Mononuclear cell (primary cell): Measurements from ENCODE around the gene WDR1. TPM values are rescaled to one million over a fixed set of nuclear protein-coding genes. Genes with fewer than 3 reads are reported as not detected.

Experiments used
- H3K27me3 ChIP-seq: 2 replicates; pipeline ENCODE4 v1.6.0; 2011; ENCODE audit warnings: low read length, control low read depth; ENCODE audit not compliant: insufficient read depth
- H3K4me1 ChIP-seq: 2 replicates; pipeline ENCODE4 v1.5.1; 2011; ENCODE audit warnings: mild to moderate bottlenecking, low read length, control low read depth; ENCODE audit not compliant: insufficient read depth
- H3K4me3 ChIP-seq: 2 replicates; pipeline ENCODE4 v1.5.1; 2011; ENCODE audit warnings: mild to moderate bottlenecking, low read length, moderate library complexity
- H3K9me3 ChIP-seq: 2 replicates; pipeline ENCODE4 v1.5.1; 2011; ENCODE audit warnings: low read depth, mild to moderate bottlenecking, control low read depth, low read length
- total RNA-seq: library from RNA; depleted of rRNA; stranded (reverse); fragments of >200 nt; gene quantifications from one replicate; pipeline ENCODE4 v1.2.3, GENCODE V29; 2012

Gene WDR1, protein sequence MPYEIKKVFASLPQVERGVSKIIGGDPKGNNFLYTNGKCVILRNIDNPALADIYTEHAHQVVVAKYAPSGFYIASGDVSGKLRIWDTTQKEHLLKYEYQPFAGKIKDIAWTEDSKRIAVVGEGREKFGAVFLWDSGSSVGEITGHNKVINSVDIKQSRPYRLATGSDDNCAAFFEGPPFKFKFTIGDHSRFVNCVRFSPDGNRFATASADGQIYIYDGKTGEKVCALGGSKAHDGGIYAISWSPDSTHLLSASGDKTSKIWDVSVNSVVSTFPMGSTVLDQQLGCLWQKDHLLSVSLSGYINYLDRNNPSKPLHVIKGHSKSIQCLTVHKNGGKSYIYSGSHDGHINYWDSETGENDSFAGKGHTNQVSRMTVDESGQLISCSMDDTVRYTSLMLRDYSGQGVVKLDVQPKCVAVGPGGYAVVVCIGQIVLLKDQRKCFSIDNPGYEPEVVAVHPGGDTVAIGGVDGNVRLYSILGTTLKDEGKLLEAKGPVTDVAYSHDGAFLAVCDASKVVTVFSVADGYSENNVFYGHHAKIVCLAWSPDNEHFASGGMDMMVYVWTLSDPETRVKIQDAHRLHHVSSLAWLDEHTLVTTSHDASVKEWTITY
- total RNA-seq = 135 TPM

DNA sequence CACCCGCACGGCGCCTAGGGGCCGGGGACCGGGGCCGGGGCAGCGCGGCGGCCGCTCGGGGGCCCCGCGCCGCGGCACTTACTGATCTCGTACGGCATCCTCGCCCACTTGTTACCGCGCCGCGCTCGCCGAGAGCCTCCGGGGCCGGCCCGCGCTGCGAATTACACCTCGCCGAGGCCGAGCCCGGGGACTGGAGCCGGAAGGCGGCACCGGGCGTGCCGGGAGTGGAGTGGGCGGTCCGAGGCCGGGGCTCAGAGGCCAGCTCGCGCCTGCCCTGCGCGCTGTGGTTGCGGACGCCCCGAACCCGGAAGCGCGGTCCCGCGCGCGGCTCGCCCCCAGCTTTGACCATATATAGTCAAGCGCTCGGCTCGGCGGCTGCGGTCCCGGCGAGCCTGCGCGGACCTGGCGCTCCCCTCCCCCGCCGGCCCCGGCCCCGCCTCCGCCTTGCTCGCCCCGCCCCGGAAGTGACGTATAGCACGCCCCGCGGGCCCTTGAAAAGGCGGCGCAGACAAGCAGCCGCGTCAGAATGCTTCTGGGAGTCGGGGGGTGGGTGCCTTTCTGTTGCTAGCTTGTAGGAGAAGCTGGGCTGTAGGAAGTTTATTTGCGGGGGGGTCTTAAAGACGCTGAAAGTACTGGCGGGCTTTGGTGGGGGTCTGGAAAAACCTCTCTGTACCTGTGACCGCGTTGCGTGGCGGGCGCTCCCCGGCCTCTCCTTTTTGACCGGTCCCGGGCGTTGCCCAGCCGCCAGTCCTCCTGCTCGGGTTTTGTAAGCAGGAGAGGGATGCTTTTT is at the start of gene WDR1:
TSS of gene WDR1 (minus strand) at position 231 of the 790 bp plus-strand sequence. CDS start at position 98, 133 bp downstream.
- Histone ChIP-seq H3K9me3 (no peaks in the 10 kb centered on the region), H3K4me1 (peaks cover 61% of the 10 kb centered on the region), H3K27me3 (no peaks in the 10 kb centered on the region), H3K4me3 (peak within 1 kb of the TSS; percentile 78)

DNA sequence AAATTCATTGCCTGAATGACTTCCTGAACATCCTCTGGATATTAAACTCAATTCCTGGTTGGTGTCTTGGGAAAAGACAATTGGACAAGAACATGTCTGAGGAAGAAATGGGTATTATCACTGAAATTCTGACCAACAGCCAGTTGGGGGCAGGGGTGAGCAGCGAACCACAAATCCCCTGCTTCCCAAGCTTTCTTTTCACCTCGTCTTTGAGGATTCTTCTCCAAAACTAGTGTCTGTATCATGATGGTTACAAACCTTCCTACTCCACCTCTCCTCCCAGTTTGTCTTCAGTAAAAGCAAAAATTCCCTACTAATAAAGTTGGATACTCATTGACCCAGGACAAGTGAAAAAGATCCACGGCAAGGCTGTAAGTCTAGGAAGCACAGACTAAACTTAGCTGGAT is 48.3 kb upstream of the WDR1 start:
- no peaks in the 10 kb centered on the region for H3K27me3 ChIP-seq
- H3K4me1 ChIP-seq = peaks cover 9% of the 10 kb centered on the region
- no peaks in the 10 kb centered on the region for H3K9me3 ChIP-seq
- H3K4me3 ChIP-seq = no peak overlapping the region

DNA sequence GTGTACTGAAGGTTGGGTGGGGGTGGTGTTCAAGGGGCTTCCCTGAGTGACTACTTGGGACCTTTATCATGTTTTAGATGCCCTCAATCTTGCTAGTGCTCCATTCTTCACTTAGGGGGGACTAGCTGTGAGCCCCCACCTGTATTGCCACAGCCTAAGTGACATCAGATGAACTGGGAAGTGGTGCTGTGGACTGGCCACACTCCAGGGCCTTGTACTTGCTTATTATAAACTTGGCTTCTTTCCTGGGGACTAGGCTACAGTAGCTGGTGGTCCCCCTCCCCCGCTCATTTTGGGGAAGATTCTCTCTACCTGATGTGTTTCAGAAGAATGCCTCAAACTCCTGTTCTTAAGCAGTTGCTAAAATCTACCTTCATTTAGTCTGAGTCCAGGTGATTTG is 46.7 kb upstream of the WDR1 start:
- H3K9me3 ChIP-seq = no peaks in the 10 kb centered on the region
- peaks cover 9% of the 10 kb centered on the region for H3K4me1 ChIP-seq
- H3K27me3 ChIP-seq = no peaks in the 10 kb centered on the region
- no peak overlapping the region for H3K4me3 ChIP-seq

DNA sequence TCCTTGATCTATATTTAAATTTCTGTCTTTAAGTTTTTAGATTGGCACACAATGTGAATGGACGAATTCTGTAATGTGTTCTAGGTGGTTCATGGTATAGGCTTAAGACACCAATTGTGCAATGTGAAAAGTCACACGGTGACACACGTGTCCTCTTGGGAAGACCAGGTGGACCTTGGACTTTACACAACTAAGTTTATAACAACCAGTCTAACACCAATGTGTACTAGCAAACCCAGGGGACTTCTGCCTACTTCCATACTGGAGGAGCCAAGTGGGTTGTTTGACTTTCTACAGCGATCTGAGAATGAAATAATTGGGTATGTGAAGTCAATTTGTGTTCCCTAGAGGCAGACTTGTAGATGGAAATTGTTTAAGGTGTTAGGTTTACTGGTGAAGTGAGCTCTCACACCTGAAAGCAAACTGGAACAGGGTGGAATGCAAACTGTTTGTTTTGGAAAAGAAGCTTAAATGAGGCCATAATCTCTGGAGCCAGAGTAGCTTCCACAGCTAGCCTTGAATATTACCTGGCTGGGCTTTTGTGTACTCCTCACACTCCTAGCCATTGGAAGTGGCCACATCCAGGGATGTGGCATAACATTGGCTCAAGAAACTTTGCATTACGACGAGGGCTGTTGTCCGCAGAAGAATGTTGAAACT is 45.9 kb upstream of the WDR1 start:
- Histone ChIP-seq H3K4me1 (peaks cover 9% of the 10 kb centered on the region), H3K4me3 (no peak overlapping the region), H3K9me3 (no peaks in the 10 kb centered on the region), H3K27me3 (no peaks in the 10 kb centered on the region)

DNA sequence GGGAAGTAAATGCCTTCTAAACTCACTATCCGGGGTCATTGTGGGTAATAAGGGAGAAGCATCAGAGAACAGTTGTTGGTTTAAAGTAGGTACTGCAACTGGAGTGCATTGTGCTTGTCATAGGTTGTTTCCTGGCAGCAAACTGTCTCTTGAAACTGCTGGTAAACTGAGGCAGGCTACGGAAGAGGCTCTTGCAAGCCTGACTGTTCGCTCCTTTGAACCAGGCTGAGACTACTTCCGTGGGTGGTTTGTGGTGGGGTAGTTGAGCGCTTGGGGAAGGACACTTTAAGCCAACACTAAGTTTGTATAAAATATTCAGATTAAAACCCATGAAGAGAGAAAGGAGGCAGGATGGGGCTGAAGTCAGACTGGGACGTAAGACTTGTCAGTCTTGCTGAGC is 45.2 kb upstream of the WDR1 start:
- Histone ChIP-seq H3K4me3 (no peak overlapping the region), H3K9me3 (no peaks in the 10 kb centered on the region), H3K27me3 (no peaks in the 10 kb centered on the region), H3K4me1 (peaks cover 9% of the 10 kb centered on the region)

DNA sequence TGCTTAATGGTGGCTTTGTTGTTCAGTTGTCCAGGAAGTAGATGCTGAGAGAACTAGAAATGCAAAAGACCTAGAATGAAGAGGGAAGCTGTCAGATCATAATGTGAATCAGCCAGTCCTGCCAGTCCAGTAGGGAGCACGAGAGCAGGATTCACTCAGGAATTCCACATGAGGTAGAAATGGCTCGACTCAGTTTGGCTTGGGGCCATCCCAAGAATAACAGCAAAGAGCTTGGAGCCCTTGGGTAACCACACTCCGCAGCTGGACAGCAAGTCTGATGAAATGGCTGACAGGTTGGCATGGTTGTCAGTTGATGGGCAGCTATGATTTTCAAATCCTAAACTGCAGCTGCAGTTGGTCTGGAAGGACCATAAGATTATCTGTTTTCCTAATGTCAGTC is 44.5 kb upstream of the WDR1 start:
- Histone ChIP-seq H3K9me3 (no peaks in the 10 kb centered on the region), H3K4me1 (peaks cover 9% of the 10 kb centered on the region), H3K4me3 (no peak overlapping the region), H3K27me3 (no peaks in the 10 kb centered on the region)

DNA sequence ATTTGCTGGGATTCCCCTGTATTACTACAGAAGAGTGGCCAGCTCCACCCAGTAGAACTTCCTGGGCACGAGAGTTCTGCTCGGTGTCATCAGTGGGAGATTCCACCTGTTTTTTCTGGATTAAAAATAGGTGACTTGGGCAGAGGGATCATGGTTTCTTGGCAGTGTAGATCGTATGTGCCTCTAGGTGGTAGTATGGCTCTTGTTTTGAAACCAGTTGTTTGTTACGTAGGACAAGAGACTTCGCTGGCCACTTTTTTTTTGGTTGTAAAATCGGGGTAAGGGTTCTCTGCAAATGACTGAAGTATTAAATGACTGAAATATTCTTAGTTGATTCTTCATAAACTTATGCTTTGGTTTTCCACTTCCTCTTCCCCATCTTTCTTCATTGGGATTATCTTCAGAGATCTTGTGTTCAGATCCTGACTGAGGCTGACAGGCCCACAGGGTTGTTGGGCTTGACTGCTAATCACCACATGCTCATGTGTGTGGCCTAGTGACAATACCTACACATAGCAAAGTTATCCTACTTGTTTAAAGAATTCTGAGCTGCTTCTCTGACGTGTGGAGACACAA is 43.8 kb upstream of the WDR1 start:
- Histone ChIP-seq H3K4me3 (no peak overlapping the region), H3K9me3 (no peaks in the 10 kb centered on the region), H3K27me3 (no peaks in the 10 kb centered on the region), H3K4me1 (peaks cover 9% of the 10 kb centered on the region)

DNA sequence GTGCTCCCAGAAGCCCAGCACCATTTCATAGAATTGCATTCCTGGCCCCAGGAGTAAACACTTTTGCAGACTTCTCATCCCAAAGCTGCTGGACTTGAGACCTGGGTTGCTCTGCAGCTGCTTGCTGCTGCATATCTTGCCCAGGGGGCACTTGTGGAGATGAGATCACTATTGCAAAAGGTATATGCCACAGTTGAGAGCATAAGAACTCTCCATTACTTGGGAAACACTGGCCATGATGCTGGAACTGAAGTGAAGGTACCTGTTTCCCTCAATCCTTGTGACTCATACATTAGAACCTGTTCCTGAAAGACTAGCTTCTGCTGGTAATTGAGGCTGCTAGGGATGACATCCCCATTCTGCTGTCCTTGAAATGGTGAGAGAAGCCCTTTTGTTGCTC is 43.1 kb upstream of the WDR1 start:
- H3K27me3 ChIP-seq = no peaks in the 10 kb centered on the region
- H3K4me1 ChIP-seq = peaks cover 9% of the 10 kb centered on the region
- H3K4me3 ChIP-seq = no peak overlapping the region
- H3K9me3 ChIP-seq = no peaks in the 10 kb centered on the region

DNA sequence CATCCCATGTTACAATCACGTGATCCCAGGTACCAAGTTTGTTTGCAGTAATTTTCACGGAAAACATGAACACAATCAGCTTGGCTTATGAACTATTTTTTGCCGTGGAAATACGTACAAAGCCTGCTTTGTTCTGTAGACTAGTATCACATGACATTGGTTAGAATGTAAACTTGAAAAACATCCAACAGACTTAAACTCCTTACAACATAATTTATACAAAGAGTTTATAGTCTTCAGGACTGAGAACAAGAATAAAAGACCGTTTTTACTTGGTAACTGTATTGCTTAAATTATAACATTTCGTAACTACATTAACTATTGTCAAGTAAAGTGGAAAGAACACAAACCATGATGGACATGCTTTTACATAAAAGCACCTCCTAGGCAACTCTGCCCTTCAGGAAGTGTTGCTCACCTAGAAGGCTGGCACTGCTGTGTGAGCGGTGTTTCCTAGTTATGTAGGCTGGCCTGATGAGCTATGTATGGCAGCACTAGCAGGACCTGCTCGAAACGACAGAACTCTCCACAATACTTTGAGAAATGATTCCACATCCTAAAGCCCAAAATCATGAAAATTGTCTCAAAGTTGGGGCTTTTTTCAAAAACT is 41.8 kb upstream of the WDR1 start:
- Histone ChIP-seq H3K4me3 (no peak overlapping the region), H3K27me3 (no peaks in the 10 kb centered on the region), H3K9me3 (no peaks in the 10 kb centered on the region), H3K4me1 (peaks cover 9% of the 10 kb centered on the region)

DNA sequence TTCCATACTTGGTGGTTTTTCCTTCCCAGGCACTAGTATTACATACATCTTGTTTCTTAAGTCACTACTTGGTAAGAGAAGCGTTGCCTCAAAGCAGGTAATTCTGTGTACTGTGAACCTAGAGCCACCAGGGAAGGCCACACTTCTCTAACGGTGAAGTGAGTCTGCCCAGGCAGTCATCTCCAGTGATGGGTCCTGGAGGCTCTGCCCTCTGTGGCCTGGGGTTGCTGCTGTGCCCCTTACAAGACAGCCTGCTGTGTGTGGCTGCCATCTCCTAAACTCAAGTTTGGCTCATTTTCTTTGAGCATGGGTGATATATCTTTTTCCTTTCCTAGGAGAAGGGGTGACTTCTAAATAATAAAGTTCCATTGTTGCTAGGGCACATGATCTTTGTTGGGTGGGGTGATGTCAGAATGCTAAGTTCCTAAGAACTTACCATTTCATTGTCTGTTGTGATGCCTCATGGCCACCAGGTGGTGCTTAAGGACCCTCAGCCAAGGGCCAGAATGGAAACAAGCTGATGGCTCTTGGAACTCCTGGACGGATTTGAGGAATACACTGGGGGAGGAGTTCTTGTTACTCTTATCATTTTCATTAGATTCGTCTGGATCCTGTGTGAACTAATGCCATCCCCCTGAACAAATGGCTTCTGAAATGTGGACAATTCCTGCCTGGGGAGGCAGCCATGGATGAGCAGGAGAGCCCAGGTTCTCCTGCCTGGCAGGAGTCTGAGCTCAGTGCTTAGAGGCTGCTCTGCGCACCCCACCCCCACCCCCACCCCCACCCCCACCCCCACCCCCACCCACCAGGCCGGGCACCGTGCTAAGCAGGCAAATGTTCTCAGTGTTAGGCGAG is 41.1 kb upstream of the WDR1 start:
- Histone ChIP-seq H3K9me3 (no peaks in the 10 kb centered on the region), H3K4me1 (peaks cover 9% of the 10 kb centered on the region), H3K27me3 (no peaks in the 10 kb centered on the region), H3K4me3 (no peak overlapping the region)

DNA sequence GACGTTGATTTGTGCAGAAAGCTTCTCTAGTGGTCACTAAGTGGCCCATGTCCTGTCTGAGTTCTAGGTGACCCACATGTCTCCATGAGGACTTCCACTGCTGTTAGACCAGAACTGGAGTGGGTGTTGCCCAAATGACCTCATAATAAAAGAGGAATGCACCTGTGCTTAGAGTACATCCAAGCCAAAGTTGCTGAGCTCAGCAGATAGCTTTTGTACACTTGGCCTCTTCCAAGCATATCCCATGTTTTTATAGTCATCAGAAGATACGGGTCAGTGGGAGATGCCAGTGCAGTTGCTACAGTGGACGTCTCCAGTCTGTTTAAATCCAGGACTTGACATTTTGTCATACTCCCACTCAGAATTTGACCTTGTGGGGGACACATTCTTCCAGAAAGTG is 37.6 kb upstream of the WDR1 start:
- Histone ChIP-seq H3K4me3 (no peak overlapping the region), H3K4me1 (no peaks in the 10 kb centered on the region), H3K27me3 (no peaks in the 10 kb centered on the region), H3K9me3 (no peaks in the 10 kb centered on the region)

DNA sequence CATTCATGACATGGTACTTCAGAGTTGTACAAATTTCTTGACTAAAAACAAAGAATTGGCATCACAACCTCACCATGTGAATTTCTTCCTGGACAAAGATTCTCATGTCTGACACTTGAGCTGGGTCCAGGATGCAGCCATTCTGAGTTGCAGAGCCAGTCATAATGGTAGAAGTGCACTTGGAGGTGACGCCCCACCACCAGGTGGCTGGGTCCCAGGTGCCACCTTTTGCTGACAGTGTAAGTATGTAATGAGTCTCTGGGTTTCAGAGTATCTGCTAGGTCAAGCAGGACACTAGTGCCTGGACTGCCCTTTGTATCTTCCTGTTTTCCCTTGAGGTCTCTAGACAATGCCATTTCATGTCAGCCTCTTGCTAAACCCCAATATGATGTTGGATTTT is 36.6 kb upstream of the WDR1 start:
- H3K9me3 ChIP-seq = no peaks in the 10 kb centered on the region
- no peaks in the 10 kb centered on the region for H3K27me3 ChIP-seq
- no peak overlapping the region for H3K4me3 ChIP-seq
- no peaks in the 10 kb centered on the region for H3K4me1 ChIP-seq

DNA sequence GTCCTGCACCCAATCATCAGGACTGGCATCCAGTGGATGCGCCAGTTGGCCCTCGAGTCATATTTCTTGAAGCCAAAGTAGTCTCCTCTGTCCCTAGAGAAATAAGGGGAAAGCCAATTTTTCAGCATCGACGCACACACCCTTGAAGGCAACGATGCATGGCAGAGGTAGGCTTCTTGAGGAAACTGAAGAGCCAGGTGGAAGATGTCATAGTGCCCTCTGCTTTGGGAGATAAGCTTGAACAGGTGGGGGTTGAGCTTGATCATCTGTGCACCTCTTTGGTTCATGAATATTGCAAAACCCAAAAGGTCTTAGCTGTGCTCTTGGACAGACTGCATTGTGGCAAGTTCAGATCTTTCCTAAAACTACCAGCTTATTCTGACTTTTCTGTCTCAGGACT is 34.6 kb upstream of the WDR1 start:
- H3K9me3 ChIP-seq = no peaks in the 10 kb centered on the region
- no peaks in the 10 kb centered on the region for H3K4me1 ChIP-seq
- no peak overlapping the region for H3K4me3 ChIP-seq
- no peaks in the 10 kb centered on the region for H3K27me3 ChIP-seq

DNA sequence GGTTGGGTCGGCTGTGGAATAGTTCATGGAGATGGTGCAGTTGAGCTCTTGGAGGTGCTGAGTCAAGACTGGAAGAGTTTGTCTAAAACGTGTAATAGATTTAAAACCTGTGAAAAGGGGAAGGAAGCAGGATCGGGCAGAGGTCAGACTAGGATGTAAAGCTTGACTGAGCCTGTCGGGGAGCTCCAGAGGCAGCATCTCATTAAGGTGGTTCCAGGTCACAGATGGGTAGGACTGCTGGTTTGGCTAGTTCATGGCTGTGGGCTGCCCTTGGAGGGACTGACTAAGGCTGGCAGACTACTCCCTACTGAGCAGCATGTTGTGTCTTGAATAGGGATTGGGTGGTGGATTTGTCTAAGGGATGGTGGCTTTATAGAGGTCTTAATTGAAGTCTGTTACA is 28.4 kb upstream of the WDR1 start:
- no peaks in the 10 kb centered on the region for H3K4me1 ChIP-seq
- no peak overlapping the region for H3K4me3 ChIP-seq
- no peaks in the 10 kb centered on the region for H3K9me3 ChIP-seq
- no peaks in the 10 kb centered on the region for H3K27me3 ChIP-seq
